HL-60/S4 treated with retinoic acid at 250 ng/mL for 4 days and 3 days (cell line): ENCODE results near the gene DLG2.

Experiments used
- in situ Hi-C: fragments of 300-500 bp; cut with MboI; formaldehyde crosslinking; loops from 2 replicates; pipeline ENCODE4 v1.7.0; 2022; ENCODE audit warnings: low sequenced_read_pairs

Gene DLG2

GRCh38 chr11:83540728-83541127, 2086.4 kb downstream of the DLG2 start:
- in situ Hi-C loops: no loop called here

DNA sequence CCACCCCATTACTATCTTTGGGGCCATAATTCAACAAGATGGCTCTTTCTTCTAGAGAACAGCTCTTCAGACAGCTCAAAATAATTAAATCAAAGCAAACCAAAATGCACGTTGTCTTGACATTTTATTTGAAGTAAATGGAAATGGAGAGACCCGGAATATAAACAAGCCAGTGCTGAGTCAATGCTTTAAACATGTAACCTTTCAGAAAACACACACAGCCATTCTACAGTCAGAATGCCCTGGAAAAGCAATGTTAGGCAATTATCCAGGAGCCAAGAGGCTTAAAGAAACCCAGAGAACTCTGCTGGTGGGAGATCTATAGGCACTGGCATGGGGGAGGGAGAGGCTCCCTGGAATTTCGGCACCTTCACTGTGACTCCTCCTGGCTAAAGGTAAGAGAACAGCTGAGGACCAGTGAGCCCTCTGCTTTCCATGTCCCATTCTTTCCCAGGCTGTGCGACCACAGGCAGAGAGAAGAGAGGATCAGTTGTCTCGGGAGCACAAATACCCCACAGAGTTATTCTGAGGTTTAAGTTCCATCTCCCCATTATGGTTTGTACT, 2086.9 kb downstream of the DLG2 start:
- in situ Hi-C loops: no loop called here

GRCh38 chr11:83538286-83538685, 2088.9 kb downstream of the DLG2 start:
- in situ Hi-C loops: no loop called here

DNA sequence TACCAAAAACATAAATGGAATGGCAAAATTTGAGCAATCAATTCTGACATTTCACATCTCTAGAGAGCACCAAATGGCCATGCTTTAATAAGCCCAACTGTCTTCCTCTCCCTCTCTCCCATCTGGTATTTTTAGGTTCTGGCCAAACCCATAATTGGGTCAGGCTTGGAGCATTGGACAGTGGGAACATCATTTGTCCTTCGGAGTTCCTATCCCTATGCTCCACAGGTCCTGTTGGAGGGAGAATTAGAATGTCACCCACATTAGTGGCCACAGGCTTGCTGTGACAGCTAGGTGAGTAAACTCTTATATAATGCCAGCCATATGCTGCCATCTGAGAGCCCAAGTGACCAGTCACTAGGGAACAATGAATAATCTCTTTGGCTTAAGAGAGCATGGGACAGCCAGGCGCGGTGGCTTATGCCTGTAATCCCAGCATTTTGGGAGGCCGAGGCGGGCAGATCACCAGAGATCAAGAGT, 2090.0 kb downstream of the DLG2 start:
- in situ Hi-C loops: no loop called here

DNA sequence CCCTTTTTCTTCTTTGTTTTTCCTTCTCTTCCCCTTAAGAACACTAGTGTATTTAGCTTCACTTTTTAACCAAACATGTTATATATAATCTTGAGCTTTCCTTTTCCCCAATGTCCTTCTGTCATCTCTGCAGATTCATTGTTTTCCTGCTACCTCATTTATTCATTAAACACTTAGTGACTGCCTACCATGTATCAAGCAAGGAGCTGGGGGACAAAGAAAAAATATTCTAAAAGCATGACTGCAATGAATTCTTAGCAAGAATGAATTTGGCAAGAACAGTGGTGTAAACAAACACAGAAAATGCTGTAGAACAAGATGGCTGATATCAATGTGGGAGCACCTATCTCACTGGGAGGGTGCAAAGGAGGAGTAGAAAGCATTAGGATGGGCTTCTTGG, 2094.0 kb downstream of the DLG2 start:
- in situ Hi-C loops: no loop called here

GRCh38 chr11:83528877-83529276, 2098.3 kb downstream of the DLG2 start:
- in situ Hi-C loops: no loop called here

DNA sequence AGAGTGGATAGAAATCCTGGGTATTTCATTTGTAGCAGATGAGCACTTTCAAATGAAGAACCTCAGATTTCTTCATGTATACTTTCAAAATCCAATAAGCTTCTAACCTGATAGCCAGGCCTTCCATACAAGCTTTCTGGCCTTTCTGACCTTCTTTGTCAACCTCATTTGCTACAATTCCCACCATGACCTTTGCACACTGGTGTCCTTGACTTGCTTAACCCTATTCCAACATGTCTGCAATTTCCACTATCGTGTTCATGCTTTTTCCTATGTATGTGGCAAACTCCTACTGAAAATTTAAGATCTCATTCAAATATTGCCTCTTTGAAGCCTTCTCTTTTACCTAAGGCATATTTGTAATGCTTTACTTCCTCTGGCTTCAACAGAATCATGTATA, 2098.9 kb downstream of the DLG2 start:
- in situ Hi-C loops: no loop called here

- in situ Hi-C loops: no loop called here
These were observed 2103.5 kb downstream of the DLG2 start for GRCh38 chr11:83523676-83524075.

DNA sequence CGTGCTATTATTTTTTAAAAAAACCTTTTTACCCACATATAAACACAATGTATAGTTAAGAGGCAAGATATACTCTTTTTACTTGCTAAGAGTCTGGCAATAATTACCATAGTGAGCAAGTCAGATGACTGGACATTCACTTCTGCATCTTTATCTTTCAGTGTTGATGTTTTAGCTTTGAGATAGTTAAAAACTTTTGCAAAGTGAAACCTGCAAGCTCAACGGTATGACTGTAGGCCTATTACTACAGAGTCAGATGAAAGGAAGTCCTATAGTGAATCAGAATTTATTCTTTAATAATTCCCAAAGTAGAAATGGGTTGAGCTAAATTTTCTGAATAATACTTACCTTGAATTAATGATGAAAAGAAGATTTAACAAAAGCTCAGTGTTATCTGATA, 2104.2 kb downstream of the DLG2 start:
- in situ Hi-C loops: no loop called here

DNA sequence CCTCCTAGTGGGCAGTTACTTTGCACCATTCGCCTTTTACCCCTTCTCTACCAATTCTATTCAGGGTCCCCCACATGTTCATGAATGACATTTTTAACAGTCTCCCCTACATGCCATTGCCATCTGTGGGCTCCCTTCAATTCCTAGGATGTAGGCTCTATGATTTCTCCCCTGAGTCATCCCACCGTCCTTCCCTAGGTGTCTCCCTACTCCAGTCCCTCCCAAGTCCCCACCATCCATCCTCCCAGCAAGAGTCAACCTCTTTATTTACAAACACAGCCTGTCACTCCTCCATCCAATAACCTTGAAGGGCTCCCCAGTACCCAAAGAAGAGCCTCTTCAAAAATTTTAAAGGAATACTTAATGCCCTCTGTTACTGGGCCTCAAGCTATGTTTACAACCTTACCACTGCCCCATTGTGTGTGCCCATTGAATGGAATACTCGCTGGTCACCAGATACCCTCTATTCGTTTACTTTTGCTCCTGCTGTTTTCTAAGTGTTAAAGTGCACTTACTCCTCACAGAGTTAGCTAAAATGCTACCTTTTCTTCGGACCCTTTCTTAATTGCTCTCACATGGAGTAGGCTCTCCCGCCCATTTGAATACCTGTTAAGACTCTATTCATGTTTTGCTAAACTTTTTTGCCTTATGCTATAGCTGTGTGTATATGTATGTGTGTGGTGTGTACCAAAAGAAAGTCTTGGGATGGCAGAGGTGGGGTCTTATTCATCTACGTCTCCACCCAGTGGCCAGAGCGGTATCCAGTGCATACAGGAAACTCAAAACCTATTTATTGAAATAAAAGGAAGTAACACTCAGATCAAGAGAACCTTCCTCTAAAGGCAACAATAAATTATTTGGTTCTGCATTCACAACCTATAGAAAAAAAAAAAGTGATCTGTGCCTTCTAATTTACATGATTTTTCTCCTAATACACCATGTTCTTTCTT, 2105.2 kb downstream of the DLG2 start:
- in situ Hi-C loops: no loop called here

DNA sequence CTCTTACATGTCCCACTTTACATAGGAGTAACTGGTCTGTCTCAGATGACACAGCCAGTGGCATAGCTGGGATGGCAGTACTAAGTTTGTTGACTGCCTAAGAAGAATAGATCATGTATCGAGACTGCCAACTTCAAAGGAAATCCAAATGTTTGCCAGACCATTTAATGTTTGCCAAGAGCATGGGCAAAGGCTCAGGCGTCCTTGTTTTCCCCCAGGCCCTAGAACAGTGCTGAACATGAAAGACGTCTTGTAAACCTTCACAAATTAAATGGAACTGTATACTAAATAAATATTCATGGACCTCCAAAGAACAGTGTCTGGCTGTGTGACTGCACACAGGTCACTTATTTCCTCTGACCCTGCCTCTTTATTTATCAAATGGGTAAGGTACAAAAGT, 2106.3 kb downstream of the DLG2 start:
- in situ Hi-C loops: no loop called here

GRCh38 chr11:83511646-83512045, 2115.5 kb downstream of the DLG2 start:
- in situ Hi-C loops: no loop called here

DNA sequence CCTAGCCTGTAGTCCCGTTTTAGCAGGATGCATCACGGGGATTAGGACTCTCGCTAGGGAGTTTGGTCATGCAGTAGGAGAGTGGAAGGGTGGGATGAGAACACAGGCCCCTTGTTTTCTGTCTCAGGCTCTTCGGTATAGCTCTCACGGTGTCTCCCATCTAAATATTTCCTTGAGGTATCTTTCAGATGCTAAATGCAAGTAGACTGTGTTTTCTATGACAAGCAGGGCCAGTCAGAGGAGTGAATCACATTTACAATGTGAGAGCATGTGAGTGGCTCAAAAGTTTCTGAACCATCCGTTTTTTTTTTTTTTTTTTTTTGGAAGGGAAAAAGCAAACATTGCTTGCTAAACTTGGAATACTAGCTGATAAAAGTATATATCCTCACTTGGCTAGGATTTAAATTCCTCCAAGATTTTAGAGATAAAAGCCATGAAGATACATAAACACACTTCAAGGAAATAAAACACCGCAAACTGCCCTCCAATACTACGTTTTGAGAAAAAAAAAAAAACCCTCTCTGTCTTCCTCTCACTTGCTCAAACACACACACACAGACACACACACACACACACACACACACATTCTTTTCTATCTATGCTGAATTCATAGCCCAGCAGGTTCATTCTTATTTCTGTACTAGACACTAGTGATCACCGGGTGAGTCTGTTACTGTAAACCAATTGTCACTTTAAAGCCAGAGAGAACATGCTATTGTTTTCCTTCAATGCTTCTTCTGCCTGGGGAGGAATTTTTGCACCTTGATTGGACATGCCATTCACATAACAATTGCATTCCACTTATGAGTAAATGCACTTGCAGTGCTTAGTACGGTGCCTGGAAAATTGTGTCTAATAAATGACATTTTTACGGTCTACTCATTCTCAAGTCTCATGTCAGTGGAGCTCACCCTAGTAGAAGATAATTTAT, 2116.3 kb downstream of the DLG2 start:
- in situ Hi-C loops: no loop called here

- in situ Hi-C loops: no loop called here
These were observed 2118.3 kb downstream of the DLG2 start for GRCh38 chr11:83508804-83509203.

GRCh38 chr11:83502041-83502440, 2125.1 kb downstream of the DLG2 start:
- in situ Hi-C loops: no loop called here

DNA sequence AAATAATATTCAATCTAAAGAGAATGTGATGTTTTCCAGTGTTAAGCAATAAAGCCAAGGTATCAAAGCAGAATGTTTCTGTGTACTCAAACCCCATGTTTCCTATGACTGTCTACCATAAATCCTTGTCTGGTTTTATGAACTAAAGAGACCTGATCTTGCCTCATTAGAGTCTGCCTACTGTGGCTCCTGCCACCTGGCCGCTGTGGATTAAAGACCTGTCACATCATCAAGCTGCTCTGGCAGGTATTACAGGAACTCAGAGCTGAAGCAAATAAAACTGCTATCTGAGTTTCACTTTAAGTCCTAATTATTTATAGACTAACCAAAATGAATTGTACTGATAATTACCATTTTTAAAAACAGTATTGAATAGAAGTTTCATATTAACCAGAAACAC, 2133.2 kb downstream of the DLG2 start:
- in situ Hi-C loops: no loop called here

GRCh38 chr11:83493034-83493433, 2134.1 kb downstream of the DLG2 start:
- in situ Hi-C loops: no loop called here

- in situ Hi-C loops: no loop called here
These were observed 2143.3 kb downstream of the DLG2 start for GRCh38 chr11:83483808-83484207.

GRCh38 chr11:83480811-83481210, 2146.3 kb downstream of the DLG2 start:
- in situ Hi-C loops: no loop called here

DNA sequence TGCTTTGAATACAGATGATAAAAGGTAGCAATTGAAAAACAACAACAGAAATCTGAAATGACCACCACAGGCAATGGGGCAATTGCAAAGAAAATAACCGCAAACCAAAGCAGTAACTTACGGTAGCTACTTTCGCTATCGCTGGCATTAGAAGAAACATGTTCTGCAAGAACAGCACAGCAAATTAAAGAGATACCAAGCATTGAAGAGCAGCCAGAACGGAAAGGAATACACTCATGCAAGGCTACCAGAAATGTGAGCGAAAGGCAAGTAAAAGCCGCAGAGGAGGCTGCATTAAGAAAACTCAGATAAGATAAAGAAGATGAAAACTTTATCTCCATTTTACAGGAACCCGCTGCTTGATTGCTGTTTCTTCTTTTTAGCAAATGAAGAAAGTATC, 2146.9 kb downstream of the DLG2 start:
- in situ Hi-C loops: no loop called here

- in situ Hi-C loops: no loop called here
These were observed 2149.4 kb downstream of the DLG2 start for GRCh38 chr11:83477772-83478171.
